Liver (tissue), 3 donors: ENCODE results near the gene GUCD1.

ENCODE experiments used
- ATF3 ChIP-seq: IDR thresholded peaks from 2 replicates; pipeline ENCODE4 v1.6.1; 2016; ENCODE audit warnings: antibody characterized with exemption
- CTCF ChIP-seq: fragments of 150-350 bp; IDR thresholded peaks from 2 replicates; pipeline ENCODE4 v1.5.1; 2017; ENCODE audit warnings: improper control_type of control experiment, low read depth, low read length; ENCODE audit not compliant: missing input control
- TAF1 ChIP-seq: conservative IDR thresholded peaks from 2 replicates; pipeline ENCODE4 v1.6.1; 2016; ENCODE audit warnings: antibody characterized with exemption, mild to moderate bottlenecking
- donor health status: healthy.
- donor health status: healthy.

GRCh38 chr22:24506802-24507438 is 48.0 kb downstream of the GUCD1 start:
- TF ChIP-seq ATF3, result no peak
- TF ChIP-seq CTCF, result no peak
- no peak for TF ChIP-seq TAF1
